IMR-90 (cell line): ENCODE measurements around the gene C12orf57. TPM values are rescaled to one million over a fixed set of nuclear protein-coding genes. Genes with fewer than 3 reads are reported as not detected.
A peak's percentile ranks its signal among the peaks of the same experiment; 100 is the strongest.

Experiments used
- ATAC-seq: fragments of 200-7000 bp; cut with Tn5 transposase; 2 replicates; pipeline ENCODE4 v1.9.1; 2020; ENCODE audit warnings: low read depth, mild to moderate bottlenecking, moderate library complexity
- BruUV-seq: library from RNA; stranded (reverse); fragments of 400-500 nt; replicated peaks from 2 replicates; lab custom pipeline; 2021; lab: Mats Ljungman, UMichigan
- CTCF ChIA-PET: fragments of 300-600 bp; formaldehyde crosslinking; extraction: SDS; loops from one replicate; lab custom pipeline; 2021; ENCODE audit warnings: antibody characterized with exemption; lab: Yijun Ruan, JAX
- POLR2A ChIA-PET: fragments of 300-600 bp; sonication (Branson Sonifier 250); formaldehyde crosslinking; loops from one replicate; lab custom pipeline; 2022; ENCODE audit warnings: antibody characterized with exemption; ENCODE audit not compliant: unreplicated experiment; lab: Charles Lee
- DNase-seq: peaks from one replicate; pipeline ENCODE4 v3.0.0; 2013
- H2AFZ ChIP-seq: replicated peaks from 2 replicates; pipeline ENCODE3; 2013; ENCODE audit warnings: low read length, mild to moderate bottlenecking; ENCODE audit not compliant: poor library complexity
- H2AK5ac ChIP-seq: 2 replicates; pipeline ENCODE4 v1.6.1; 2013; ENCODE audit warnings: low read depth, low read length, inconsistent platforms
- H2AK9ac ChIP-seq: replicated peaks from 2 replicates; pipeline ENCODE3; 2013; ENCODE audit warnings: mild to moderate bottlenecking, low read depth, low read length, moderate library complexity; ENCODE audit not compliant: poor library complexity
- H2BK120ac ChIP-seq: 2 replicates; pipeline ENCODE4 v1.6.1; 2013; ENCODE audit warnings: low read depth, low read length, inconsistent platforms
- H2BK15ac ChIP-seq: 3 replicates; pipeline ENCODE4 v1.6.1; 2013; ENCODE audit warnings: low read depth, low read length, inconsistent platforms
- H2BK20ac ChIP-seq: 2 replicates; pipeline ENCODE4 v1.6.1; 2013; ENCODE audit warnings: low read depth, mild to moderate bottlenecking, inconsistent platforms, low read length, moderate library complexity
- H2BK5ac ChIP-seq: 2 replicates; pipeline ENCODE4 v1.6.1; 2013; ENCODE audit warnings: mild to moderate bottlenecking, low read depth, low read length, inconsistent platforms; ENCODE audit not compliant: poor library complexity, severe bottlenecking
- H3K14ac ChIP-seq: replicated peaks from 2 replicates; pipeline ENCODE4 v1.6.1; 2013; ENCODE audit warnings: low read depth, low read length, inconsistent platforms
- H3K18ac ChIP-seq: 2 replicates; pipeline ENCODE4 v1.6.1; 2013; ENCODE audit warnings: low read depth, low read length, control low read depth
- H3K23ac ChIP-seq: 2 replicates; pipeline ENCODE4 v1.6.1; 2013; ENCODE audit warnings: low read depth, low read length, inconsistent platforms
- H3K27ac ChIP-seq: 2 replicates; pipeline ENCODE4 v1.5.1; 2013; ENCODE audit warnings: mild to moderate bottlenecking, control low read depth, low read length; ENCODE audit not compliant: insufficient read depth
- H3K27me3 ChIP-seq: 2 replicates; pipeline ENCODE4 v1.6.1; 2013; ENCODE audit warnings: low read length; ENCODE audit not compliant: control insufficient read depth, insufficient read depth
- H3K36me3 ChIP-seq: 2 replicates; pipeline ENCODE4 v1.6.1; 2013; ENCODE audit warnings: low read length, mixed read lengths; ENCODE audit not compliant: control insufficient read depth, insufficient read depth
- H3K4ac ChIP-seq: 2 replicates; pipeline ENCODE4 v1.6.1; 2013; ENCODE audit warnings: low read depth, low read length, inconsistent platforms
- H3K4me1 ChIP-seq: 2 replicates; pipeline ENCODE4 v1.6.1; 2013; ENCODE audit warnings: low read length, mixed read lengths; ENCODE audit not compliant: control insufficient read depth, insufficient read depth
- H3K4me2 ChIP-seq: 2 replicates; pipeline ENCODE4 v1.6.1; 2013; ENCODE audit warnings: low read depth, mild to moderate bottlenecking, control low read depth, low read length, moderate library complexity
- H3K4me3 ChIP-seq: 2 replicates; pipeline ENCODE4 v1.5.1; 2013; ENCODE audit warnings: low read depth, mild to moderate bottlenecking, control low read depth, low read length, moderate library complexity; ENCODE audit not compliant: insufficient read depth
- H3K56ac ChIP-seq: 2 replicates; pipeline ENCODE4 v1.6.1; 2013; ENCODE audit warnings: low read length, inconsistent platforms; ENCODE audit not compliant: insufficient read depth; ENCODE audit errors: extremely low read depth
- H3K79me1 ChIP-seq, 2 experiments: 2 replicates each; pipeline ENCODE4 v1.6.1; 2013; ENCODE audit warnings: low read length in 2 of 2, inconsistent platforms in 1 of 2, low read depth in 1 of 2
- H3K9ac ChIP-seq: 2 replicates; pipeline ENCODE4 v1.6.1; 2013; ENCODE audit warnings: low read depth, low read length, control low read depth
- H3K9me1 ChIP-seq: 2 replicates; pipeline ENCODE4 v1.6.1; 2013; ENCODE audit warnings: low read length, inconsistent platforms; ENCODE audit not compliant: insufficient read depth
- H3K9me3 ChIP-seq: 2 replicates; pipeline ENCODE4 v1.6.1; 2013; ENCODE audit warnings: low read length; ENCODE audit not compliant: control insufficient read depth, insufficient read depth
- H4K20me1 ChIP-seq: 2 replicates; pipeline ENCODE4 v1.6.1; 2013; ENCODE audit warnings: low read length, inconsistent platforms; ENCODE audit not compliant: insufficient read depth
- H4K5ac ChIP-seq: 2 replicates; pipeline ENCODE4 v1.6.1; 2013; ENCODE audit warnings: mild to moderate bottlenecking, low read depth, low read length, control low read depth
- H4K8ac ChIP-seq, 2 experiments: 2 replicates each; pipeline ENCODE4 v1.6.1; 2013; ENCODE audit warnings: low read depth in 2 of 2, low read length in 2 of 2, control low read depth in 1 of 2, inconsistent platforms in 1 of 2
- H4K91ac ChIP-seq: 2 replicates; pipeline ENCODE4 v1.6.1; 2013; ENCODE audit warnings: low read depth, low read length, inconsistent platforms; ENCODE audit not compliant: insufficient read depth
- MAFK ChIP-seq: IDR thresholded peaks from 2 replicates; pipeline ENCODE4 v1.6.1; 2012; ENCODE audit warnings: low read depth, low read length, improper control_type of control experiment
- MAZ ChIP-seq: IDR thresholded peaks from 2 replicates; pipeline ENCODE4 v1.6.1; 2012; ENCODE audit warnings: low read depth, mild to moderate bottlenecking, low read length, improper control_type of control experiment, moderate library complexity, borderline replicate concordance
- NFE2L2 ChIP-seq: fragments of 150-350 bp; IDR thresholded peaks from 2 replicates; pipeline ENCODE4 v1.6.1; 2016; ENCODE audit warnings: low read depth, mild to moderate bottlenecking, low read length
- POLR2A ChIP-seq: IDR thresholded peaks from 2 replicates; pipeline ENCODE4 v1.6.1; 2012; ENCODE audit warnings: mild to moderate bottlenecking, low read depth, low read length
- WGBS, 2 experiments: methylation state at CpG; one replicate each; pipeline versions ENCODE4 v1.1.5 to v1.1.7; 2013; ENCODE audit warnings: missing lambda C conversion rate in 2 of 2; ENCODE audit not compliant: insufficient read length in 1 of 2; ENCODE audit errors: extremely low coverage in 2 of 2; 5-methylcytosine and 5-hydroxymethylcytosine counted together
- dilution Hi-C: fragments of 300-500 bp; cut with HindIII; formaldehyde crosslinking; loops from one replicate; pipeline ENCODE4 v1.14.3; 2018; ENCODE audit warnings: low sequenced_read_pairs; ENCODE audit not compliant: unreplicated experiment
- in situ Hi-C: fragments of 300-500 bp; cut with MboI; formaldehyde crosslinking; loops from 3 replicates; pipeline ENCODE4 v1.14.3; 2019; ENCODE audit warnings: low sequenced_read_pairs, inconsistent platforms, mixed read lengths
- intact Hi-C: fragments of 100-400 bp; cut with micrococcal nuclease; formaldehyde crosslinking; loops from 2 replicates; pipeline ENCODE4 v1.10.0; 2022
- polyA plus RNA-seq, 3 experiments: library from polyadenylated mRNA; depleted of rRNA; stranded (reverse); fragments of >200 nt; gene quantifications; 2 replicates each; pipeline ENCODE4 v1.2.3, GENCODE V29; 2012; ENCODE audit warnings: low replicate concordance in 1 of 3
- total RNA-seq: library from RNA; depleted of rRNA; stranded (reverse); fragments of >200 nt; gene quantifications from 2 replicates; pipeline ENCODE4 v1.2.3, GENCODE V29; 2012

The C12orf57 gene
- total and polyA plus RNA-seq, 2 of the 4 experiments (the other 2 are of a cell fraction) = 238 to 530 TPM

DNA sequence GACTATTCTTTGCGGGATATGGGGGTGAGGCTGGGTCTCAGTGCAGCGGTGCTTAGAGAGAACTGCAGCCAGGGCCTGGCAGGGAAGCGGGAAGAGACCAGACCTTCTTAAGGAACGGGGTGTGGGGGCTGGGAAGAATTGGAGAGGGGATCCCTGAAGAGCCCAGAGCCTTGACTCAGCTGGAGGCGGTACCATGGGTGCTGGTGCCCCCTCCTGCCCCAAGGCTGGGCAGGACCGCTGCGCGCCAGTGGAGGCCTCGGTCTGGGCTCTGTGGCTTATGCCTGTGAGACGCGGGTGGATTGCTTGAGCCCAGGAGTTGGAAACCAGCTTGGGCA, 1.5 kb upstream of the C12orf57 start:
- POLR2A ChIA-PET = interaction anchor here (2.7 kb wide), 1 partner anchor 17 kb away, joined by 11 read pairs; no protein-coding TSS in a partner anchor

More for the DNA sequence above, 1.5 kb upstream of the C12orf57 start:
- Histone ChIP-seq H2AK9ac (peak overlapping the region; percentile 71), H3K4me2 (no peak overlapping the region), H3K79me1 (peaks cover 17 to 46% of the 10 kb centered on the region in 2 experiments), H4K8ac (no peak overlapping the region), H4K5ac (no peak overlapping the region), H3K9me3 (no peaks in the 10 kb centered on the region), H3K27ac (no peak overlapping the region), H4K20me1 (no peaks in the 10 kb centered on the region; the same call in 1 of the 2 replicates), H2BK15ac (no peak overlapping the region), H2BK5ac (no peak overlapping the region), H2BK120ac (no peak overlapping the region), H3K14ac (no peak overlapping the region), H2AK5ac (no peak overlapping the region; the same call in 1 of the 2 replicates), H3K9ac (no peak overlapping the region), H3K23ac (no peak overlapping the region), H4K91ac (no peak overlapping the region), H2BK20ac (no peak overlapping the region), H3K18ac (no peak overlapping the region), H3K56ac (no peak overlapping the region), H3K4ac (no peak overlapping the region), H3K36me3 (peaks cover 36% of the 10 kb centered on the region), H3K4me1 (peaks cover 5% of the 10 kb centered on the region; the same call in 1 of the 2 replicates), H3K27me3 (no peaks in the 10 kb centered on the region), H3K9me1 (0 out of 2 replicates have a peak, but pooled peaks cover 2% of the 10 kb centered on the region), H2AFZ (no peak overlapping the region), H3K4me3 (no peak overlapping the region)
- CTCF ChIA-PET = no interaction called here
- dilution Hi-C loops (no loop called here), in situ Hi-C loops (loop anchor here (10.0 kb wide), 1 partner anchor 173 kb away; no protein-coding TSS in a partner anchor), intact Hi-C loops (loop anchor here (2.0 kb wide), 1 partner anchor 73 kb away; no protein-coding TSS in a partner anchor)
- TF ChIP-seq MAFK (no peak), POLR2A (no peak), NFE2L2 (no peak), MAZ (no peak)
- 100% methylated on average over 5 of the region's 11 CpGs; no CpG with 5 or more reads in 1 of the 2 experiments for whole genome bisulfite sequencing, 2 experiments
- no peak for ATAC-seq
- BruUV-seq = no TSS peak
- no peak for DNase-seq
